ENCODE measurements around the gene IL20RB.

- no peak for TF ChIP-seq RAD21 (IDR thresholded peaks at IDR 0.05; ENCODE audit: low read length)
- no peak for TF ChIP-seq CTCF (conservative IDR thresholded peaks at IDR 0.05; ENCODE audit: low read depth, low read length)
These were observed 24.6 kb upstream of the IL20RB start for GRCh38 chr3:136932978-136933772.

All from IMR-90 (cell line).